C4-2B (cell line): ENCODE measurements around the gene MEF2D.

Experiments used
- H3K27ac ChIP-seq: fragments of 450-650 bp; 2 replicates; pipeline ENCODE4 v1.5.1; 2017
- ZFX ChIP-seq: fragments of 450-650 bp; IDR thresholded peaks from 2 replicates; pipeline ENCODE4 v1.6.1; 2017
- TF ChIP-seq, protein P1 (sequence below): fragments of 450-650 bp; conservative IDR thresholded peaks from 2 replicates; pipeline ENCODE4 v1.5.1; 2017; ENCODE audit warnings: mild to moderate bottlenecking

Gene MEF2D

GRCh38 chr1:156511644-156512043, 11.1 kb upstream of the MEF2D start:
- no peak overlapping the region for H3K27ac ChIP-seq
- TF ChIP-seq ZFX, result no peak
- TF ChIP-seq, protein P1, sequence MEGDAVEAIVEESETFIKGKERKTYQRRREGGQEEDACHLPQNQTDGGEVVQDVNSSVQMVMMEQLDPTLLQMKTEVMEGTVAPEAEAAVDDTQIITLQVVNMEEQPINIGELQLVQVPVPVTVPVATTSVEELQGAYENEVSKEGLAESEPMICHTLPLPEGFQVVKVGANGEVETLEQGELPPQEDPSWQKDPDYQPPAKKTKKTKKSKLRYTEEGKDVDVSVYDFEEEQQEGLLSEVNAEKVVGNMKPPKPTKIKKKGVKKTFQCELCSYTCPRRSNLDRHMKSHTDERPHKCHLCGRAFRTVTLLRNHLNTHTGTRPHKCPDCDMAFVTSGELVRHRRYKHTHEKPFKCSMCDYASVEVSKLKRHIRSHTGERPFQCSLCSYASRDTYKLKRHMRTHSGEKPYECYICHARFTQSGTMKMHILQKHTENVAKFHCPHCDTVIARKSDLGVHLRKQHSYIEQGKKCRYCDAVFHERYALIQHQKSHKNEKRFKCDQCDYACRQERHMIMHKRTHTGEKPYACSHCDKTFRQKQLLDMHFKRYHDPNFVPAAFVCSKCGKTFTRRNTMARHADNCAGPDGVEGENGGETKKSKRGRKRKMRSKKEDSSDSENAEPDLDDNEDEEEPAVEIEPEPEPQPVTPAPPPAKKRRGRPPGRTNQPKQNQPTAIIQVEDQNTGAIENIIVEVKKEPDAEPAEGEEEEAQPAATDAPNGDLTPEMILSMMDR, result no peak

DNA sequence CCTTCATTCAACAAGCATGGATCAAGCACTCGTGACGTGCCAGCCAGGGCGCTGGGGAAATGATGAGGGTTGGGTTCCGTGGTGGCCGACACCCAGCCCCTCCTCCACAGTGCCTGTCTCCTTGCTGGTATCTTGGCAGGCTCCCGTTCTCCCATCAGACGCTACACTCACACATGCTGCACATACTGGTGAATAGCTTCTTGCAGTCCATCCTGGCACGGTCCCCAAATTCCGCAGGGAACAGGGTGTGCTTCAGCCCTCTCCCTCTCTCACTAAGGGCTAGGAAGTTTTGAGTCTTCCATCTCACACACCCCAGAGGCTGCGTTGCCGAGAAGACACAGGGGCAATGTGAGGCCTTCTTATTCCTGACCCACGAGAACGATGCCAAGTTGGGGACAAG, 10.1 kb upstream of the MEF2D start:
- no peak for TF ChIP-seq ZFX
- TF ChIP-seq, protein P1, result no peak
- H3K27ac ChIP-seq, result peak overlapping the region; percentile 26

GRCh38 chr1:156509424-156510034, 9.0 kb upstream of the MEF2D start:
- H3K27ac ChIP-seq, result no peak overlapping the region
- TF ChIP-seq, protein P1, result no peak
- no peak for TF ChIP-seq ZFX

- no peak for TF ChIP-seq ZFX
- TF ChIP-seq, protein P1, result no peak
- no peak overlapping the region for H3K27ac ChIP-seq
Observed at GRCh38 chr1:156508955-156509234, 8.3 kb upstream of the MEF2D start.

- no peak overlapping the region for H3K27ac ChIP-seq
- TF ChIP-seq, protein P1, result no peak
- TF ChIP-seq ZFX, result no peak
Observed at GRCh38 chr1:156508205-156508954, 7.8 kb upstream of the MEF2D start.

GRCh38 chr1:156506450-156506849, 5.9 kb upstream of the MEF2D start:
- H3K27ac ChIP-seq, result no peak overlapping the region
- TF ChIP-seq, protein P1, result no peak
- TF ChIP-seq ZFX, result no peak

- TF ChIP-seq, protein P1, result no peak
- TF ChIP-seq ZFX, result no peak
- H3K27ac ChIP-seq, result peak overlapping the region; percentile 79
Observed at GRCh38 chr1:156505679-156506298, 5.2 kb upstream of the MEF2D start.
